MCF 10A (cell line): ENCODE measurements around the gene GTPBP6. TPM values are rescaled to one million over a fixed set of nuclear protein-coding genes. Genes with fewer than 3 reads are reported as not detected.

Experiments used
- BruUV-seq: library from RNA; stranded (reverse); fragments of 400-500 nt; replicated peaks from 2 replicates; lab custom pipeline; 2021; lab: Mats Ljungman, UMichigan
- CTCF ChIA-PET: fragments of 300-600 bp; sonication (Branson Sonifier 250); formaldehyde crosslinking; extraction: SDS; loops from one replicate; lab custom pipeline; 2021; ENCODE audit warnings: antibody characterized with exemption, inconsistent platforms; lab: Yijun Ruan, JAX
- POLR2A ChIA-PET: fragments of 300-600, 350-650 bp; sonication (Branson Sonifier 250); formaldehyde crosslinking; extraction: SDS; loops from one replicate; lab custom pipeline; 2020; ENCODE audit warnings: antibody characterized with exemption, inconsistent platforms; lab: Yijun Ruan, JAX
- DNase-seq: peaks from one replicate; pipeline ENCODE4 v3.0.0-alpha.2; 2018; ENCODE audit not compliant: unreplicated experiment
- H3K27ac Mint-ChIP-seq: one replicate; pipeline ENCODE4 v1.8.0; 2022; ENCODE audit warnings: mild to moderate bottlenecking, low read depth, mixed read lengths; ENCODE audit not compliant: unreplicated experiment
- H3K27me3 Mint-ChIP-seq: one replicate; pipeline ENCODE4 v1.8.0; 2022; ENCODE audit warnings: mixed read lengths; ENCODE audit not compliant: insufficient read depth, unreplicated experiment
- H3K36me3 Mint-ChIP-seq: one replicate; pipeline ENCODE4 v1.8.0; 2022; ENCODE audit warnings: mild to moderate bottlenecking, moderate library complexity, mixed read lengths; ENCODE audit not compliant: insufficient read depth, unreplicated experiment
- H3K4me1 Mint-ChIP-seq: one replicate; pipeline ENCODE4 v1.8.0; 2022; ENCODE audit warnings: mixed read lengths; ENCODE audit not compliant: insufficient read depth, unreplicated experiment
- H3K4me3 Mint-ChIP-seq: one replicate; pipeline ENCODE4 v1.8.0; 2022; ENCODE audit warnings: mild to moderate bottlenecking, moderate library complexity, mixed read lengths; ENCODE audit not compliant: unreplicated experiment
- H3K9me3 Mint-ChIP-seq: one replicate; pipeline ENCODE4 v1.8.0; 2022; ENCODE audit warnings: mixed read lengths; ENCODE audit not compliant: unreplicated experiment
- CTCF ChIP-seq: fragments of 200-600 bp; IDR thresholded peaks from one replicate; pipeline ENCODE4 v1.8.0; 2022; ENCODE audit warnings: antibody characterized with exemption, mild to moderate bottlenecking; ENCODE audit not compliant: unreplicated experiment
- intact Hi-C: fragments of 100-400 bp; cut with micrococcal nuclease; formaldehyde crosslinking; loops from 2 replicates; pipeline ENCODE4 v1.14.1; 2022
- total RNA-seq: library from RNA; stranded (reverse); gene quantifications from 2 replicates; pipeline ENCODE4 v1.2.3, GENCODE V29; 2022

Gene GTPBP6
- total RNA-seq, 1 experiment from 2014 or later = 73.4 TPM

- DNase-seq = no peak
- BruUV-seq = no TSS peak
- POLR2A ChIA-PET = no interaction called here
- Mint-ChIP-seq H3K27me3 (no peaks in the 10 kb centered on the region), H3K36me3 (peaks cover 14% of the 10 kb centered on the region), H3K9me3 (peaks cover 7% of the 10 kb centered on the region), H3K4me3 (no peak overlapping the region), H3K27ac (no peak overlapping the region), H3K4me1 (no peaks in the 10 kb centered on the region)
- TF ChIP-seq CTCF = no peak
- CTCF ChIA-PET = no interaction called here
- intact Hi-C loops = no loop called here
These were observed 26.7 kb upstream of the GTPBP6 start for GRCh38 chrX:345020-345925.

- Mint-ChIP-seq H3K27me3 (no peaks in the 10 kb centered on the region), H3K36me3 (peaks cover 14% of the 10 kb centered on the region), H3K4me1 (no peaks in the 10 kb centered on the region), H3K9me3 (peaks cover 7% of the 10 kb centered on the region), H3K27ac (no peak overlapping the region), H3K4me3 (no peak overlapping the region)
- ChIA-PET CTCF (no interaction called here), POLR2A (no interaction called here)
- TF ChIP-seq CTCF = no peak
- BruUV-seq = no TSS peak
- DNase-seq = no peak
- intact Hi-C loops = no loop called here
These were observed 25.8 kb upstream of the GTPBP6 start for GRCh38 chrX:344371-344901.

- Mint-ChIP-seq H3K4me3 (no peak overlapping the region), H3K27ac (no peak overlapping the region), H3K27me3 (no peaks in the 10 kb centered on the region), H3K4me1 (no peaks in the 10 kb centered on the region), H3K9me3 (peaks cover 9% of the 10 kb centered on the region), H3K36me3 (peaks cover 28% of the 10 kb centered on the region)
- ChIA-PET CTCF (no interaction called here), POLR2A (no interaction called here)
- intact Hi-C loops = no loop called here
- no peak for TF ChIP-seq CTCF
- no peak for DNase-seq
- BruUV-seq = no TSS peak
These were observed 23.0 kb upstream of the GTPBP6 start for GRCh38 chrX:341541-342101.

GRCh38 chrX:340641-341423 lies 22.2 kb upstream of the GTPBP6 start:
- ChIA-PET CTCF (no interaction called here), POLR2A (no interaction called here)
- Mint-ChIP-seq H3K27ac (no peak overlapping the region), H3K4me3 (no peak overlapping the region), H3K36me3 (peaks cover 32% of the 10 kb centered on the region), H3K9me3 (peaks cover 14% of the 10 kb centered on the region), H3K27me3 (no peaks in the 10 kb centered on the region), H3K4me1 (no peaks in the 10 kb centered on the region)
- intact Hi-C loops = no loop called here
- BruUV-seq = no TSS peak
- no peak for TF ChIP-seq CTCF
- DNase-seq = no peak
